Neural cell (in vitro differentiated cells): ENCODE results near the gene ATP7B.

Experiments
- CTCF ChIP-seq: fragments of 450-650 bp; IDR thresholded peaks from 2 replicates; pipeline ENCODE4 v1.5.1; 2014; ENCODE audit warnings: antibody characterized with exemption, mild to moderate bottlenecking, moderate library complexity; ENCODE audit not compliant: poor library complexity, severe bottlenecking
- EZH2 ChIP-seq: fragments of 200-600, 300-800 bp; shearing (Covaris generic), sonication (generic); IDR thresholded peaks from 2 replicates; pipeline ENCODE4 v1.6.1; 2014; ENCODE audit warnings: antibody characterized with exemption, low read length, borderline replicate concordance, mild to moderate bottlenecking; ENCODE audit not compliant: insufficient read depth, poor library complexity, severe bottlenecking
- POLR2AphosphoS5 ChIP-seq: IDR thresholded peaks from 2 replicates; pipeline ENCODE4 v1.6.1; 2012
- REST ChIP-seq: IDR thresholded peaks from 2 replicates; pipeline ENCODE4 v1.6.1; 2012; ENCODE audit warnings: borderline replicate concordance

GRCh38 chr13:52029569-52029968 lies 18.3 kb upstream of the ATP7B start:
- no peak for TF ChIP-seq CTCF
- TF ChIP-seq EZH2, result no peak
- TF ChIP-seq POLR2AphosphoS5, result no peak
- TF ChIP-seq REST, result no peak
